GM12875 (cell line): ENCODE data around the gene DHDH.

Experiments
- H3K4me3 ChIP-seq: one replicate; pipeline ENCODE4 v1.5.1; 2011; ENCODE audit warnings: low read depth, low read length, control low read depth
- TF ChIP-seq, protein P1 (sequence below): IDR thresholded peaks from 2 replicates; pipeline ENCODE4 v1.5.1; 2011; ENCODE audit warnings: low read depth, mild to moderate bottlenecking, control low read depth, inconsistent platforms, low read length, moderate library complexity, borderline replicate concordance; ENCODE audit not compliant: insufficient read depth

Gene DHDH

DNA sequence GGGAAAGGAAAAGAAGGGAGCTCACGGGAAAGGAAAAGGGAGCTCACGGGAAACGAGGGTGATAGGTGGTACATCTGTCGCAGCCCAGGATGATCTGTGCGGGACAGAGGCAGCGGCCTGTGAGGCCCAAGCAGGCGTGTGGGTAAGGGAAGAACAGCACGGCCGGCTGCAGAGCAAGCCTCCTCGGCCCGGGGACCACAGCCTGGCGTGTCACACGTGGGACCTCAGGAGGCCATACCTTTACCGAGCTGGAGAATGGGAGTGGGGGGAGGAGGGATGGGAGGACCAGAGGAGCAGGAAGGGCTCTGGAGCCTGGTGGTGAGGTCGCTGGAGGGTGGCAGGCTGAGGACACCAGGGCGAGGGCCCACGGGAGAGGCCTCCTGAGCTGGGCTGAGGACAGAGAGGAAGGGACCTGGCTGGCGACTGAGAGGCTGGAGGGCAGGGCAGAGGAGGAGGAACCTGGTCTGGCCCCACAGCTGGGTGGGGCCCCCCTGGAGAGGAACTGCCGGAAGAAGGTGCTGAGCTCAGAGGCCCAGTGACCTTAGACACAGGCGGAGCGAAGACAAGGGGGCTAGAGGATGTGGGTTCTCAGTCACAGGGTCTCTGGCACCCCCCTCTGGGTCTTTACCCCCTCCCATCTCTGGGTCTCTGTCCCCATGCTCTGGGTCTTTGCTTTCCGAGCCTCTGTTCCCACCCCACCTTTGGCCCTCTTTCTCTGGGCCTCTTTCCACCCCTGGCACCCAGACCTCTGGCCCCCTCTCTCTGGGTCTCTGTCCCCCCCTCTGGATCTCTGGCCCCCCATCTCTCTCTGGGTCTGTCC, 28.7 kb downstream of the DHDH start:
- TF ChIP-seq, protein P1, sequence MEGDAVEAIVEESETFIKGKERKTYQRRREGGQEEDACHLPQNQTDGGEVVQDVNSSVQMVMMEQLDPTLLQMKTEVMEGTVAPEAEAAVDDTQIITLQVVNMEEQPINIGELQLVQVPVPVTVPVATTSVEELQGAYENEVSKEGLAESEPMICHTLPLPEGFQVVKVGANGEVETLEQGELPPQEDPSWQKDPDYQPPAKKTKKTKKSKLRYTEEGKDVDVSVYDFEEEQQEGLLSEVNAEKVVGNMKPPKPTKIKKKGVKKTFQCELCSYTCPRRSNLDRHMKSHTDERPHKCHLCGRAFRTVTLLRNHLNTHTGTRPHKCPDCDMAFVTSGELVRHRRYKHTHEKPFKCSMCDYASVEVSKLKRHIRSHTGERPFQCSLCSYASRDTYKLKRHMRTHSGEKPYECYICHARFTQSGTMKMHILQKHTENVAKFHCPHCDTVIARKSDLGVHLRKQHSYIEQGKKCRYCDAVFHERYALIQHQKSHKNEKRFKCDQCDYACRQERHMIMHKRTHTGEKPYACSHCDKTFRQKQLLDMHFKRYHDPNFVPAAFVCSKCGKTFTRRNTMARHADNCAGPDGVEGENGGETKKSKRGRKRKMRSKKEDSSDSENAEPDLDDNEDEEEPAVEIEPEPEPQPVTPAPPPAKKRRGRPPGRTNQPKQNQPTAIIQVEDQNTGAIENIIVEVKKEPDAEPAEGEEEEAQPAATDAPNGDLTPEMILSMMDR, result no peak
- H3K4me3 ChIP-seq, result peak overlapping the region; percentile 3

GRCh38 chr19:48962849-48963165, 29.3 kb downstream of the DHDH start:
- TF ChIP-seq, protein P1, result no peak
- H3K4me3 ChIP-seq, result peak overlapping the region; percentile 3

DNA sequence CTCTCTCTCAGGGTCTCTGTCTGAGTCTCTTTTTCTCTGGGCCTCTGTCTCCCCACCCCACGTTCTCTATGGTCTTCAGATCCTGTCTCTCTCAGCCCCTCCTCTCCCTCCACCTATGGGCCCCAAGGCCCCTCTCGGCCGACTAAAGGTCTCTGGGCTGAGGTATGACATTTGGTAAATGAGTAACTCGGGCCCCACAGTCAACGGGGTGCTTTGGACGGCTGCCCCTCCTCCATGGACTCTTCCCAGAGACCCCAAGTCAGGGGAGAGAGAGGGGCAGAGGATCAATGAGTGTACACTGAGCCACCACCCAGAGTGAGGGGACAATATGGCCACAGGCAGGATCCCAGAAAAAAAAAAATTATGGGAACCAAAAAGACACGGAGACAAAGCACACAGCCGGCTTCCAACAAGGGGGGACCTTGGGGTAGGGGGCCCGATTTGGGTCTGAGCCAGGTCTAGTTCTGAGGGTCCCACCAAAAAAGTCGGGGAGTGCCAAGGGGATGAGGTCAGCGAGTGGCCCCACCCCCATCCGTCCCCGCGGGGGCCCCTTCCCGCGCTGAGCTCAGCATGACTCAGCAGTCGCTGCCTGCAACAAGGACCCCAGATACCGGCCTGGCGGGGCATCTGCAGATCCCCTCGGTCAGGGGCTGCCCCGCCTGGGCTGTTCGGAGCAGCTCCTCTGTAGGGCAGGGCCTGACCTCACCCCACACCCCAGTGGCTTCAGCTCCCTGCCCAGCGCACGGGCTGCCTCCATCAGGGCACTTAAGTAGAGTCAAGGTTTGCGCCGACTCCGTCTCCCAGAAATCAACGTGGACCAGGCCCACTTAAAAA, 30.1 kb downstream of the DHDH start:
- TF ChIP-seq, protein P1, result no peak
- peak overlapping the region; percentile 68 for H3K4me3 ChIP-seq

DNA sequence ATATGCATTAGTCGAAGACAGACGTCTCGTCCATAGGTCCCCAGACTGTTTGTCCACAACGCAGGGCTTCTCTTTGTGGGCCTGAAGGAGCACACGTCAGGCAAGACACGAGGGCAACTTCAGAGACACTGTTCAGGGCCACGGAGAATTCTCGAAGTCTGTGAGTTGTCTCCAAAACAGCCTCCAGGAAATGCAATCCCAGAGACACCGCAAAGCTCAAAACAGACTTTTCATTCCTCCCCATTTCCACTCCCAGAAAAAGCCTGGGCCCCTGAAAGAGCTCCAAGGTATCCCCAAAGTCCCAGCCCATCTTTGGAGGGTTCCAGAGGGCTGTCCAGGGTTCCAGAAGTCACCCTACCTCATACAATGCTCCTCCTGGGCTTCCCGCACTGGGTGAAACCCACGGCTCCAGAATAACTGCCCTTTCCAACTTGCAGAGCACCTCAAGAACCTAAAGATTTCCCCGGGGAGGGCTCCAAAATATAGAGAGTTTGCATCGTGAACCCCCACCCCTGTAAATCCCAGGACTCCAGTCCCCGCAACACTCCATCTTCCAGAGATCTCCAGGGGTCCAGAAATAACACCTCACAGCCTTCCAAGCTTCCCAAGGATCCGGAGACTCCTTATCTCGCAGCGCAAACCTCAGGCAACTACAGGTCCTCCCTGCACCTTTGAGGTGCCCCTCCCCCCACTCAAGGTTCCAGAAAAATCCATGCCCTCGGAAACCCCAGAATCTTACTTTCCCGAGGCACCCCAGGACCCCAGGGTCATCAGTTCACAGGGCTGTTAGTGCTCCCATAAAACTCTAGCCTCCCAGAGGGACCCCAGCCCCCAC, 30.9 kb downstream of the DHDH start:
- peak overlapping the region; percentile 68 for H3K4me3 ChIP-seq
- TF ChIP-seq, protein P1, result no peak

DNA sequence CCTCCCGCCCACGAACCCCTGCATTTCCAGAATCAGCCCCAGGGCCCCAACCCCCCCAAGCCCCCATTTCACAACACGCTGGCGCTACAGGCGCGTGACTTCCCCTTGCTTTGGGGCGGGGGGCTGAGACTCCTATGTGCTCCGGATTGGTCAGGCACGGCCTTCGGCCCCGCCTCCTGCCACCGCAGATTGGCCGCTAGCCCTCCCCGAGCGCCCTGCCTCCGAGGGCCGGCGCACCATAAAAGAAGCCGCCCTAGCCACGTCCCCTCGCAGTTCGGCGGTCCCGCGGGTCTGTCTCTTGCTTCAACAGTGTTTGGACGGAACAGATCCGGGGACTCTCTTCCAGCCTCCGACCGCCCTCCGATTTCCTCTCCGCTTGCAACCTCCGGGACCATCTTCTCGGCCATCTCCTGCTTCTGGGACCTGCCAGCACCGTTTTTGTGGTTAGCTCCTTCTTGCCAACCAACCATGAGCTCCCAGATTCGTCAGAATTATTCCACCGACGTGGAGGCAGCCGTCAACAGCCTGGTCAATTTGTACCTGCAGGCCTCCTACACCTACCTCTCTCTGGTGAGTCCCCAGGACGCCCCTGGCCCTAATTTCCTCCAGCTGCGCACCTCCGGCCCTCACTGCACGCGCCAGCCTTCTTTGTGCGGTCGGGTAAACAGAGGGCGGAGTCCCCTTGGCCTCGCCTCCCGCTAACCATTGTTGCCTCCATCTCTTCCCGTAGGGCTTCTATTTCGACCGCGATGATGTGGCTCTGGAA, 31.7 kb downstream of the DHDH start, which contains the start of gene FTL:
TSS of gene FTL (plus strand) at position 270 of the 766 bp plus-strand sequence. CDS start at position 469, 199 bp downstream.
- TF ChIP-seq, protein P1, result no peak
- peak within 1 kb of the TSS; percentile 68 for H3K4me3 ChIP-seq
